H1 (cell line): ENCODE data around the gene GUF1. TPM values are rescaled to one million over a fixed set of nuclear protein-coding genes. Genes with fewer than 3 reads are reported as not detected.

Source experiments
- CEBPB ChIP-seq: IDR thresholded peaks from 2 replicates; pipeline ENCODE4 v1.6.1; 2012; ENCODE audit warnings: low read depth, low read length
- KDM4A ChIP-seq: IDR thresholded peaks from one replicate; pipeline ENCODE4 v1.7.1; 2012; ENCODE audit warnings: low read depth, mild to moderate bottlenecking, moderate library complexity, low read length, inconsistent platforms; ENCODE audit not compliant: severe bottlenecking
- KDM5A ChIP-seq: fragments of 200-600 bp; IDR thresholded peaks from 2 replicates; pipeline ENCODE4 v1.7.1; 2012; ENCODE audit warnings: mild to moderate bottlenecking, low read length, inconsistent platforms, mixed read lengths
- TAF7 ChIP-seq: optimal IDR thresholded peaks from 2 replicates; pipeline ENCODE3; 2011; ENCODE audit warnings: low read depth, mild to moderate bottlenecking, inconsistent platforms, low read length, moderate library complexity, borderline replicate concordance
- polyA plus RNA-seq, 7 experiments: library from polyadenylated mRNA; depleted of rRNA in 3 of 7; stranded (reverse) in 5 of 7; unstranded in 2 of 7; fragments of >200 nt in 5 of 7; fragments of 200-250 nt in 2 of 7; gene quantifications; 1 replicate in 5 of 7; 2 replicates in 1 of 7; 4 replicates in 1 of 7; pipeline versions ENCODE4 v1.2.1 to v1.2.3, GENCODE V29; 2011 to 2013; ENCODE audit warnings: missing spikeins in 2 of 7, mixed read lengths in 2 of 7
- total RNA-seq: library from RNA; stranded (reverse); fragmentation: NEBNext Ultra II Directional; extraction: Animal tissue kit (Norgen Biotek cat#: 25700); gene quantifications from 2 replicates; pipeline ENCODE4 v1.2.1, GENCODE V29; 2021
- TF ChIP-seq, protein P1 (sequence below): fragments of 300-600 bp; sonication (generic); IDR thresholded peaks from 2 replicates; pipeline ENCODE4 v1.7.1; 2012; ENCODE audit warnings: low read length, moderate library complexity, mild to moderate bottlenecking, inconsistent platforms; ENCODE audit not compliant: insufficient replicate concordance
- TF ChIP-seq, protein P2 (sequence below), 3 experiments: IDR thresholded peaks; 1 replicate in 2 of 3; 2 replicates in 1 of 3; pipeline versions ENCODE4 v1.5.1 to v1.6.1; 2011; ENCODE audit warnings: low read length in 3 of 3, mild to moderate bottlenecking in 3 of 3, inconsistent platforms in 2 of 3, low read depth in 1 of 3, moderate library complexity in 1 of 3; ENCODE audit not compliant: insufficient read depth in 1 of 3; ENCODE audit errors: control extremely low read depth in 1 of 3

GUF1 gene
- total and polyA plus RNA-seq, 2 of the 8 experiments (the other 6 are each of a cell fraction or from before 2014, with no cell fraction given) = 14.8 to 30.6 TPM

DNA sequence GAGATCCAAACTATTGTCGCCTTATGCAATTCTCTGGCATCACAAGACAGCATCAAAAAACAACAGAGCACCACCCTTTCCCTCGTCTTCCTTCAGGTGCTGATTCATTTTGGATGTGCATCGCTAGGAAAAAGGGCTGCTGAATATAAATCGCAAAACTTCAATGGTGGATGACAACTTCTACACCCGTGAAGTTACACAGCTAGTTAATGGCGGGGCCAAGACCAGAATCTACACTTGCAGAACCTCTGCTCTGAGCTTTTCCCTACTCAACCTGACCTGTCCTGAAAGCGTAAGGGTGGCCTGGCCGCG lies 47.5 kb downstream of the GUF1 start (continued):
- TF ChIP-seq, protein P1, sequence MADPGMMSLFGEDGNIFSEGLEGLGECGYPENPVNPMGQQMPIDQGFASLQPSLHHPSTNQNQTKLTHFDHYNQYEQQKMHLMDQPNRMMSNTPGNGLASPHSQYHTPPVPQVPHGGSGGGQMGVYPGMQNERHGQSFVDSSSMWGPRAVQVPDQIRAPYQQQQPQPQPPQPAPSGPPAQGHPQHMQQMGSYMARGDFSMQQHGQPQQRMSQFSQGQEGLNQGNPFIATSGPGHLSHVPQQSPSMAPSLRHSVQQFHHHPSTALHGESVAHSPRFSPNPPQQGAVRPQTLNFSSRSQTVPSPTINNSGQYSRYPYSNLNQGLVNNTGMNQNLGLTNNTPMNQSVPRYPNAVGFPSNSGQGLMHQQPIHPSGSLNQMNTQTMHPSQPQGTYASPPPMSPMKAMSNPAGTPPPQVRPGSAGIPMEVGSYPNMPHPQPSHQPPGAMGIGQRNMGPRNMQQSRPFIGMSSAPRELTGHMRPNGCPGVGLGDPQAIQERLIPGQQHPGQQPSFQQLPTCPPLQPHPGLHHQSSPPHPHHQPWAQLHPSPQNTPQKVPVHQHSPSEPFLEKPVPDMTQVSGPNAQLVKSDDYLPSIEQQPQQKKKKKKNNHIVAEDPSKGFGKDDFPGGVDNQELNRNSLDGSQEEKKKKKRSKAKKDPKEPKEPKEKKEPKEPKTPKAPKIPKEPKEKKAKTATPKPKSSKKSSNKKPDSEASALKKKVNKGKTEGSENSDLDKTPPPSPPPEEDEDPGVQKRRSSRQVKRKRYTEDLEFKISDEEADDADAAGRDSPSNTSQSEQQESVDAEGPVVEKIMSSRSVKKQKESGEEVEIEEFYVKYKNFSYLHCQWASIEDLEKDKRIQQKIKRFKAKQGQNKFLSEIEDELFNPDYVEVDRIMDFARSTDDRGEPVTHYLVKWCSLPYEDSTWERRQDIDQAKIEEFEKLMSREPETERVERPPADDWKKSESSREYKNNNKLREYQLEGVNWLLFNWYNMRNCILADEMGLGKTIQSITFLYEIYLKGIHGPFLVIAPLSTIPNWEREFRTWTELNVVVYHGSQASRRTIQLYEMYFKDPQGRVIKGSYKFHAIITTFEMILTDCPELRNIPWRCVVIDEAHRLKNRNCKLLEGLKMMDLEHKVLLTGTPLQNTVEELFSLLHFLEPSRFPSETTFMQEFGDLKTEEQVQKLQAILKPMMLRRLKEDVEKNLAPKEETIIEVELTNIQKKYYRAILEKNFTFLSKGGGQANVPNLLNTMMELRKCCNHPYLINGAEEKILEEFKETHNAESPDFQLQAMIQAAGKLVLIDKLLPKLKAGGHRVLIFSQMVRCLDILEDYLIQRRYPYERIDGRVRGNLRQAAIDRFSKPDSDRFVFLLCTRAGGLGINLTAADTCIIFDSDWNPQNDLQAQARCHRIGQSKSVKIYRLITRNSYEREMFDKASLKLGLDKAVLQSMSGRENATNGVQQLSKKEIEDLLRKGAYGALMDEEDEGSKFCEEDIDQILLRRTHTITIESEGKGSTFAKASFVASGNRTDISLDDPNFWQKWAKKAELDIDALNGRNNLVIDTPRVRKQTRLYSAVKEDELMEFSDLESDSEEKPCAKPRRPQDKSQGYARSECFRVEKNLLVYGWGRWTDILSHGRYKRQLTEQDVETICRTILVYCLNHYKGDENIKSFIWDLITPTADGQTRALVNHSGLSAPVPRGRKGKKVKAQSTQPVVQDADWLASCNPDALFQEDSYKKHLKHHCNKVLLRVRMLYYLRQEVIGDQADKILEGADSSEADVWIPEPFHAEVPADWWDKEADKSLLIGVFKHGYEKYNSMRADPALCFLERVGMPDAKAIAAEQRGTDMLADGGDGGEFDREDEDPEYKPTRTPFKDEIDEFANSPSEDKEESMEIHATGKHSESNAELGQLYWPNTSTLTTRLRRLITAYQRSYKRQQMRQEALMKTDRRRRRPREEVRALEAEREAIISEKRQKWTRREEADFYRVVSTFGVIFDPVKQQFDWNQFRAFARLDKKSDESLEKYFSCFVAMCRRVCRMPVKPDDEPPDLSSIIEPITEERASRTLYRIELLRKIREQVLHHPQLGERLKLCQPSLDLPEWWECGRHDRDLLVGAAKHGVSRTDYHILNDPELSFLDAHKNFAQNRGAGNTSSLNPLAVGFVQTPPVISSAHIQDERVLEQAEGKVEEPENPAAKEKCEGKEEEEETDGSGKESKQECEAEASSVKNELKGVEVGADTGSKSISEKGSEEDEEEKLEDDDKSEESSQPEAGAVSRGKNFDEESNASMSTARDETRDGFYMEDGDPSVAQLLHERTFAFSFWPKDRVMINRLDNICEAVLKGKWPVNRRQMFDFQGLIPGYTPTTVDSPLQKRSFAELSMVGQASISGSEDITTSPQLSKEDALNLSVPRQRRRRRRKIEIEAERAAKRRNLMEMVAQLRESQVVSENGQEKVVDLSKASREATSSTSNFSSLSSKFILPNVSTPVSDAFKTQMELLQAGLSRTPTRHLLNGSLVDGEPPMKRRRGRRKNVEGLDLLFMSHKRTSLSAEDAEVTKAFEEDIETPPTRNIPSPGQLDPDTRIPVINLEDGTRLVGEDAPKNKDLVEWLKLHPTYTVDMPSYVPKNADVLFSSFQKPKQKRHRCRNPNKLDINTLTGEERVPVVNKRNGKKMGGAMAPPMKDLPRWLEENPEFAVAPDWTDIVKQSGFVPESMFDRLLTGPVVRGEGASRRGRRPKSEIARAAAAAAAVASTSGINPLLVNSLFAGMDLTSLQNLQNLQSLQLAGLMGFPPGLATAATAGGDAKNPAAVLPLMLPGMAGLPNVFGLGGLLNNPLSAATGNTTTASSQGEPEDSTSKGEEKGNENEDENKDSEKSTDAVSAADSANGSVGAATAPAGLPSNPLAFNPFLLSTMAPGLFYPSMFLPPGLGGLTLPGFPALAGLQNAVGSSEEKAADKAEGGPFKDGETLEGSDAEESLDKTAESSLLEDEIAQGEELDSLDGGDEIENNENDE = no peak
- TF ChIP-seq TAF7 (no peak), KDM4A (no peak), KDM5A (no peak), CEBPB (no peak)
- TF ChIP-seq, protein P2, sequence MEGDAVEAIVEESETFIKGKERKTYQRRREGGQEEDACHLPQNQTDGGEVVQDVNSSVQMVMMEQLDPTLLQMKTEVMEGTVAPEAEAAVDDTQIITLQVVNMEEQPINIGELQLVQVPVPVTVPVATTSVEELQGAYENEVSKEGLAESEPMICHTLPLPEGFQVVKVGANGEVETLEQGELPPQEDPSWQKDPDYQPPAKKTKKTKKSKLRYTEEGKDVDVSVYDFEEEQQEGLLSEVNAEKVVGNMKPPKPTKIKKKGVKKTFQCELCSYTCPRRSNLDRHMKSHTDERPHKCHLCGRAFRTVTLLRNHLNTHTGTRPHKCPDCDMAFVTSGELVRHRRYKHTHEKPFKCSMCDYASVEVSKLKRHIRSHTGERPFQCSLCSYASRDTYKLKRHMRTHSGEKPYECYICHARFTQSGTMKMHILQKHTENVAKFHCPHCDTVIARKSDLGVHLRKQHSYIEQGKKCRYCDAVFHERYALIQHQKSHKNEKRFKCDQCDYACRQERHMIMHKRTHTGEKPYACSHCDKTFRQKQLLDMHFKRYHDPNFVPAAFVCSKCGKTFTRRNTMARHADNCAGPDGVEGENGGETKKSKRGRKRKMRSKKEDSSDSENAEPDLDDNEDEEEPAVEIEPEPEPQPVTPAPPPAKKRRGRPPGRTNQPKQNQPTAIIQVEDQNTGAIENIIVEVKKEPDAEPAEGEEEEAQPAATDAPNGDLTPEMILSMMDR (IDR thresholded peaks at IDR 0.05; ENCODE audit: control extremely low read depth in 1 of 3, insufficient read depth in 1 of 3, low read depth in 1 of 3, low read length in 3 of 3) = no peak
